H1 (cell line): ENCODE results near the gene WDR49. TPM values are rescaled to one million over a fixed set of nuclear protein-coding genes. Genes with fewer than 3 reads are reported as not detected.

Experiments used
- CTCF ChIA-PET: fragments of 300-600 bp; sonication (Branson Sonifier 250); formaldehyde crosslinking; loops from one replicate; lab custom pipeline; 2021; ENCODE audit not compliant: partially characterized antibody; lab: Charles Lee
- POLR2A ChIA-PET: fragments of 300-600 bp; sonication (Branson Sonifier 250); formaldehyde crosslinking; loops from one replicate; lab custom pipeline; 2021; ENCODE audit warnings: inconsistent platforms; ENCODE audit not compliant: partially characterized antibody; lab: Charles Lee
- DNase-seq, 2 experiments: peaks; one replicate each; pipeline versions ENCODE4 v3.0.0 to v3.0.0-alpha.2; 2010 to 2022; ENCODE audit warnings: low spot score in 2 of 2, low read depth in 1 of 2, mixed read lengths in 1 of 2
- FAIRE-seq: peaks from 2 replicates; lab custom pipeline; 2011; peaks lifted over from hg19 to GRCh38; lab: Jason Lieb, UNC
- H2AFZ ChIP-seq: 2 replicates; pipeline ENCODE4 v1.8.1; 2012; ENCODE audit warnings: low read length, inconsistent platforms
- H2AK5ac ChIP-seq: 2 replicates; pipeline ENCODE4 v1.6.1; 2013; ENCODE audit warnings: low read depth, low read length
- H2BK120ac ChIP-seq: replicated peaks from 2 replicates; pipeline ENCODE3; 2013; ENCODE audit warnings: low read depth, low read length, inconsistent platforms
- H2BK12ac ChIP-seq: 2 replicates; pipeline ENCODE4 v1.6.1; 2013; ENCODE audit warnings: low read depth, low read length
- H2BK15ac ChIP-seq: 2 replicates; pipeline ENCODE4 v1.6.1; 2013; ENCODE audit warnings: low read length
- H2BK20ac ChIP-seq: 2 replicates; pipeline ENCODE4 v1.6.1; 2013; ENCODE audit warnings: low read length
- H2BK5ac ChIP-seq: 2 replicates; pipeline ENCODE4 v1.6.1; 2013; ENCODE audit warnings: low read depth, low read length
- H3K14ac ChIP-seq: 2 replicates; pipeline ENCODE4 v1.6.1; 2013; ENCODE audit warnings: inconsistent platforms; ENCODE audit not compliant: insufficient read length
- H3K18ac ChIP-seq: 2 replicates; pipeline ENCODE4 v1.6.1; 2013; ENCODE audit warnings: low read length; ENCODE audit errors: extremely low read depth
- H3K23ac ChIP-seq: 2 replicates; pipeline ENCODE4 v1.6.1; 2013; ENCODE audit warnings: inconsistent platforms; ENCODE audit not compliant: insufficient read length
- H3K23me2 ChIP-seq: 2 replicates; pipeline ENCODE4 v1.6.1; 2013; ENCODE audit warnings: low read depth, low read length
- H3K27ac ChIP-seq: 2 replicates; pipeline ENCODE4 v1.6.1; 2011; ENCODE audit warnings: low read depth, low read length, inconsistent platforms
- H3K27me3 ChIP-seq, 4 experiments: replicated peaks in 1 of 4; 1 replicate in 1 of 4; 2 replicates in 3 of 4; pipeline versions ENCODE4 v1.6.1 to v1.8.1; 2011 to 2013; ENCODE audit warnings: low read length in 3 of 4, mild to moderate bottlenecking in 3 of 4, inconsistent platforms in 2 of 4, mixed read lengths in 2 of 4, moderate library complexity in 1 of 4; ENCODE audit not compliant: control insufficient read depth in 3 of 4, insufficient read depth in 3 of 4; ENCODE audit errors: extremely low read depth in 1 of 4
- H3K36me3 ChIP-seq, 4 experiments: 2 replicates each; pipeline versions ENCODE4 v1.6.1 to v1.8.1; 2011 to 2013; ENCODE audit warnings: mild to moderate bottlenecking in 4 of 4, low read length in 3 of 4, moderate library complexity in 2 of 4, control low read depth in 1 of 4, inconsistent platforms in 1 of 4; ENCODE audit not compliant: insufficient read depth in 4 of 4, control insufficient read depth in 2 of 4
- H3K4ac ChIP-seq: replicated peaks from 2 replicates; pipeline ENCODE3; 2013; ENCODE audit warnings: low read length, low read depth, mixed read lengths, inconsistent platforms; ENCODE audit not compliant: insufficient read length
- H3K4me1 ChIP-seq, 4 experiments: replicated peaks in 1 of 4; 1 replicate in 1 of 4; 2 replicates in 3 of 4; pipeline versions ENCODE4 v1.6.1 to v1.8.1; 2011 to 2013; ENCODE audit warnings: low read length in 3 of 4, inconsistent platforms in 2 of 4, mixed read lengths in 1 of 4; ENCODE audit not compliant: insufficient read depth in 4 of 4, control insufficient read depth in 3 of 4
- H3K4me2 ChIP-seq, 2 experiments: 2 replicates each; pipeline versions ENCODE4 v1.6.1 to v1.8.1; 2011 to 2013; ENCODE audit warnings: low read depth in 2 of 2, low read length in 2 of 2, control low read depth in 1 of 2, inconsistent platforms in 1 of 2, mild to moderate bottlenecking in 1 of 2; ENCODE audit not compliant: insufficient read depth in 1 of 2
- H3K4me3 ChIP-seq, 4 experiments: fragments of 200-600, 300-600 bp in 1 of 4; sonication (generic), shearing (Covaris generic), sonication (Bioruptor Twin) in 1 of 4; 2 replicates each; pipeline versions ENCODE4 v1.5.1 to v1.8.1; 2011 to 2016; ENCODE audit warnings: low read length in 4 of 4, low read depth in 3 of 4, control low read depth in 2 of 4, inconsistent platforms in 2 of 4, mild to moderate bottlenecking in 2 of 4, mixed read lengths in 1 of 4, moderate library complexity in 1 of 4; ENCODE audit not compliant: insufficient read depth in 2 of 4; ENCODE audit errors: extremely low read depth in 1 of 4
- H3K56ac ChIP-seq: replicated peaks from 2 replicates; pipeline ENCODE3; 2013; ENCODE audit warnings: low read depth, mild to moderate bottlenecking, mixed read lengths, low read length, inconsistent platforms; ENCODE audit not compliant: insufficient read length
- H3K79me1 ChIP-seq: 2 replicates; pipeline ENCODE4 v1.6.1; 2013; ENCODE audit warnings: low read depth, low read length, control low read depth
- H3K79me2 ChIP-seq, 2 experiments: 2 replicates each; pipeline versions ENCODE4 v1.6.1 to v1.8.1; 2012 to 2013; ENCODE audit warnings: low read length in 2 of 2, mild to moderate bottlenecking in 2 of 2, inconsistent platforms in 1 of 2; ENCODE audit not compliant: insufficient read depth in 2 of 2, control insufficient read depth in 1 of 2
- H3K9ac ChIP-seq, 4 experiments: replicated peaks in 1 of 4; 1 replicate in 1 of 4; 2 replicates in 3 of 4; pipeline versions ENCODE4 v1.6.1 to v1.8.1; 2011 to 2013; ENCODE audit warnings: low read depth in 3 of 4, low read length in 3 of 4, control low read depth in 2 of 4, mild to moderate bottlenecking in 2 of 4, moderate library complexity in 2 of 4, inconsistent platforms in 1 of 4; ENCODE audit errors: extremely low read depth in 1 of 4
- H3K9me3 ChIP-seq, 2 experiments: 2 replicates each; pipeline versions ENCODE4 v1.6.1 to v1.8.1; 2012 to 2013; ENCODE audit warnings: mild to moderate bottlenecking in 2 of 2, moderate library complexity in 2 of 2, control low read depth in 1 of 2, inconsistent platforms in 1 of 2, low read depth in 1 of 2, low read length in 1 of 2, mixed read lengths in 1 of 2; ENCODE audit not compliant: insufficient read depth in 2 of 2
- H4K20me1 ChIP-seq, 2 experiments: replicated peaks in 1 of 2; 2 replicates each; pipeline versions ENCODE3 to v1.8.1; 2011 to 2013; ENCODE audit warnings: inconsistent platforms in 2 of 2, low read length in 2 of 2, mild to moderate bottlenecking in 1 of 2; ENCODE audit not compliant: insufficient read depth in 2 of 2, control insufficient read depth in 1 of 2
- H4K5ac ChIP-seq: 2 replicates; pipeline ENCODE4 v1.6.1; 2013; ENCODE audit warnings: low read length, low read depth, mixed read lengths, inconsistent platforms; ENCODE audit not compliant: insufficient read length
- H4K8ac ChIP-seq: 2 replicates; pipeline ENCODE4 v1.8.0; 2013; ENCODE audit warnings: mild to moderate bottlenecking, moderate library complexity, low read length, inconsistent platforms; ENCODE audit not compliant: insufficient read depth; ENCODE audit errors: extremely low read depth
- H4K91ac ChIP-seq: replicated peaks from 2 replicates; pipeline ENCODE3; 2013; ENCODE audit warnings: low read length, mixed read lengths, inconsistent platforms; ENCODE audit not compliant: insufficient read length
- CHD1 ChIP-seq: IDR thresholded peaks from 2 replicates; pipeline ENCODE4 v1.6.1; 2012; ENCODE audit warnings: low read depth, low read length, improper control_type of control experiment
- EGR1 ChIP-seq: IDR thresholded peaks from 2 replicates; pipeline ENCODE4 v1.6.1; 2011; ENCODE audit warnings: low read depth, low read length, borderline replicate concordance
- JUN ChIP-seq: IDR thresholded peaks from 2 replicates; pipeline ENCODE4 v1.6.1; 2011; ENCODE audit warnings: low read depth, mild to moderate bottlenecking, improper control_type of control experiment, low read length
- JUND ChIP-seq: IDR thresholded peaks from 2 replicates; pipeline ENCODE4 v1.6.1; 2011; ENCODE audit warnings: mild to moderate bottlenecking, improper control_type of control experiment, low read length
- POLR2A ChIP-seq, 2 experiments: IDR thresholded peaks; 1 replicate in 1 of 2; 2 replicates in 1 of 2; pipeline ENCODE4 v1.6.1; 2011; ENCODE audit warnings: low read depth in 2 of 2, low read length in 2 of 2, mild to moderate bottlenecking in 2 of 2; ENCODE audit errors: control extremely low read depth in 1 of 2
- SAP30 ChIP-seq: fragments of 300-600 bp; sonication (generic); IDR thresholded peaks from 2 replicates; pipeline ENCODE4 v1.7.1; 2012; ENCODE audit warnings: low read length, moderate library complexity, mild to moderate bottlenecking, inconsistent platforms; ENCODE audit not compliant: insufficient read depth, insufficient replicate concordance
- SIX5 ChIP-seq: IDR thresholded peaks from 2 replicates; pipeline ENCODE4 v1.6.1; 2011; ENCODE audit warnings: mild to moderate bottlenecking, low read depth, low read length
- TBP ChIP-seq: IDR thresholded peaks from 2 replicates; pipeline ENCODE4 v1.6.1; 2011; ENCODE audit warnings: low read depth, low read length, improper control_type of control experiment
- polyA plus RNA-seq, 7 experiments: library from polyadenylated mRNA; depleted of rRNA in 3 of 7; stranded (reverse) in 5 of 7; unstranded in 2 of 7; fragments of >200 nt in 5 of 7; fragments of 200-250 nt in 2 of 7; gene quantifications; 1 replicate in 5 of 7; 2 replicates in 1 of 7; 4 replicates in 1 of 7; pipeline versions ENCODE4 v1.2.1 to v1.2.3, GENCODE V29; 2011 to 2013; ENCODE audit warnings: missing spikeins in 2 of 7, mixed read lengths in 2 of 7
- total RNA-seq: library from RNA; stranded (reverse); fragmentation: NEBNext Ultra II Directional; extraction: Animal tissue kit (Norgen Biotek cat#: 25700); gene quantifications from 2 replicates; pipeline ENCODE4 v1.2.1, GENCODE V29; 2021

Gene WDR49
- total and polyA plus RNA-seq, 2 of the 8 experiments (the other 6 are each of a cell fraction or from before 2014, with no cell fraction given) = 0.50 to 1.7 TPM

- H3K27me3 ChIP-seq = no peaks in the 10 kb centered on the region
- H3K23ac ChIP-seq = no peak overlapping the region
- H3K79me2 ChIP-seq = no peaks in the 10 kb centered on the region
- no peak overlapping the region for H3K4me3 ChIP-seq
- DNase-seq (no peak), FAIRE-seq (no peak)
- H2AFZ ChIP-seq = no peak overlapping the region
- H3K9me3 ChIP-seq = no peaks in the 10 kb centered on the region
- no peak overlapping the region for H2BK120ac ChIP-seq
- H3K9ac ChIP-seq = no peak overlapping the region
- H3K4me2 ChIP-seq = no peak overlapping the region
- no peaks in the 10 kb centered on the region for H4K20me1 ChIP-seq
- H3K14ac ChIP-seq = no peak overlapping the region
- no peak for TF ChIP-seq TBP
- TF ChIP-seq CHD1 = no peak
- TF ChIP-seq EGR1 = no peak
- TF ChIP-seq JUND = no peak
- no peak for TF ChIP-seq JUN
- no peak for TF ChIP-seq POLR2A (IDR thresholded peaks at IDR 0.05; ENCODE audit: control extremely low read depth in 1 of 2, low read depth in 2 of 2, low read length in 2 of 2)
- TF ChIP-seq SAP30 = no peak
- TF ChIP-seq SIX5 = no peak
- H2AK5ac ChIP-seq = no peak overlapping the region
- CTCF ChIA-PET = interaction anchor here (1.5 kb wide), 1 partner anchor 10 kb away, joined by 8 read pairs; no protein-coding TSS in a partner anchor
- H2BK12ac ChIP-seq = no peak overlapping the region
- H3K79me1 ChIP-seq = no peaks in the 10 kb centered on the region
- no peaks in the 10 kb centered on the region for H3K23me2 ChIP-seq
- no peak overlapping the region for H4K5ac ChIP-seq
- no peaks in the 10 kb centered on the region for H3K4me1 ChIP-seq
- H4K91ac ChIP-seq = no peak overlapping the region
- no peak overlapping the region for H2BK5ac ChIP-seq
- POLR2A ChIA-PET = no interaction called here
- no peak overlapping the region for H2BK15ac ChIP-seq
- H3K18ac ChIP-seq = no peak overlapping the region
- no peak overlapping the region for H3K27ac ChIP-seq
- H3K56ac ChIP-seq = no peak overlapping the region
- H4K8ac ChIP-seq = no peak overlapping the region
- H3K4ac ChIP-seq = no peak overlapping the region
- no peaks in the 10 kb centered on the region for H3K36me3 ChIP-seq
- H2BK20ac ChIP-seq = no peak overlapping the region
Observed at GRCh38 chr3:167481164-167481563, 172.6 kb downstream of the WDR49 start.
